ENCODE data around the gene RNPS1. TPM values are rescaled to one million over a fixed set of nuclear protein-coding genes. Genes with fewer than 3 reads are reported as not detected.

RNPS1 gene
- total RNA-seq, 4 donors from 2014 or later: 127 to 158 (median 141) TPM

DNA sequence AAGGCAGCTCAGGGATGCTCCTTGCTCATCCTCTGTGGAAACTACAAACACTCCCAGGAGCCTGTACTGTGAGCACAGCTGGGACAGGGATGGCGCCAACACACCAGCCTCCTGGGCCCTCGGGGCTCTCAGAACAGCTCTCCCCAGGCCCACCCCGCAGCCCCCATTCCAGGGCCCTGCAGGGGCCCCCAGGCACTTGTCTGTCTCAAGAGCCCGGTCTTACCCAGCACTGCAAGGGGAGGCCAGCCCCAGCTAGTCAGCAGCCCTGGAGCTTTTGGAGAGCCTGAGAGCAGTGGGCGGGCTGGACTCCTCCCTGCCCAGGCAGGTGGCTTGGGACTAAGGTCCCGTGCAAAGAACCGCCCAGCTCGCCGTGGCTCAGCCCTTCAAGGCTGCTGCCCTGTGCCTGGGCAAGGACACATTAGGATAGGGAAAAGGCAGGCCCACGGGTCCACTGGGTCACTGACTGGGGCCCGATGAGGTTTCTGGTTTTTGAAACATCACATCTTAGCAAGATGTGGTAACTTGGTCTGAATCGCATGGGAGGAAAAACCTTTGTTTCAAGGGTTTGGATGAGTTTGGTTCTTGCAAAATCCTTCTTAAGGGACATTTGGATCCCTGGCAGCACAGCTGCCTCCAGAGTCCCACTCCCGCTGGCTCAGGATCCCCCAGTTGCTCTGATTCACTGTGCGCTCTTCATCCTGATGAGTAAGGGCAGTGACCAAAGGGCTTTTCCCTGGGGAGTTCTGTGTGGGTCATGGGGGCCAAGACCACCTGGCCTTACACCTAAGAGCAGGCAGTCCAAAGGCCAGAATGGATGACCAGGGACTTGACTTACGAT lies 28.9 kb downstream of the RNPS1 start:
- H3K9me3 ChIP-seq: no peaks in the 10 kb centered on the region
- TF ChIP-seq POLR2A (IDR thresholded peaks at IDR 0.05): no peak
- TF ChIP-seq, protein P1, sequence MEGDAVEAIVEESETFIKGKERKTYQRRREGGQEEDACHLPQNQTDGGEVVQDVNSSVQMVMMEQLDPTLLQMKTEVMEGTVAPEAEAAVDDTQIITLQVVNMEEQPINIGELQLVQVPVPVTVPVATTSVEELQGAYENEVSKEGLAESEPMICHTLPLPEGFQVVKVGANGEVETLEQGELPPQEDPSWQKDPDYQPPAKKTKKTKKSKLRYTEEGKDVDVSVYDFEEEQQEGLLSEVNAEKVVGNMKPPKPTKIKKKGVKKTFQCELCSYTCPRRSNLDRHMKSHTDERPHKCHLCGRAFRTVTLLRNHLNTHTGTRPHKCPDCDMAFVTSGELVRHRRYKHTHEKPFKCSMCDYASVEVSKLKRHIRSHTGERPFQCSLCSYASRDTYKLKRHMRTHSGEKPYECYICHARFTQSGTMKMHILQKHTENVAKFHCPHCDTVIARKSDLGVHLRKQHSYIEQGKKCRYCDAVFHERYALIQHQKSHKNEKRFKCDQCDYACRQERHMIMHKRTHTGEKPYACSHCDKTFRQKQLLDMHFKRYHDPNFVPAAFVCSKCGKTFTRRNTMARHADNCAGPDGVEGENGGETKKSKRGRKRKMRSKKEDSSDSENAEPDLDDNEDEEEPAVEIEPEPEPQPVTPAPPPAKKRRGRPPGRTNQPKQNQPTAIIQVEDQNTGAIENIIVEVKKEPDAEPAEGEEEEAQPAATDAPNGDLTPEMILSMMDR (IDR thresholded peaks at IDR 0.05): no peak
- H3K4me3 ChIP-seq (replicated peaks in 1 of 3): no peak overlapping the region
- no peaks in the 10 kb centered on the region for H3K27me3 ChIP-seq
- no peak for DNase-seq
- peaks cover 4 to 14% of the 10 kb centered on the region in 2 donors for H3K4me1 ChIP-seq
- intact Hi-C loops (cut with DNase I): no loop called here
- H3K27ac ChIP-seq: no peak overlapping the region
- H3K36me3 ChIP-seq: peaks cover 34 to 36% of the 10 kb centered on the region in 2 donors
- WGBS, 2 donors: 87 to 90% methylated on average over 8 to 12 of the region's 15 CpGs

DNA sequence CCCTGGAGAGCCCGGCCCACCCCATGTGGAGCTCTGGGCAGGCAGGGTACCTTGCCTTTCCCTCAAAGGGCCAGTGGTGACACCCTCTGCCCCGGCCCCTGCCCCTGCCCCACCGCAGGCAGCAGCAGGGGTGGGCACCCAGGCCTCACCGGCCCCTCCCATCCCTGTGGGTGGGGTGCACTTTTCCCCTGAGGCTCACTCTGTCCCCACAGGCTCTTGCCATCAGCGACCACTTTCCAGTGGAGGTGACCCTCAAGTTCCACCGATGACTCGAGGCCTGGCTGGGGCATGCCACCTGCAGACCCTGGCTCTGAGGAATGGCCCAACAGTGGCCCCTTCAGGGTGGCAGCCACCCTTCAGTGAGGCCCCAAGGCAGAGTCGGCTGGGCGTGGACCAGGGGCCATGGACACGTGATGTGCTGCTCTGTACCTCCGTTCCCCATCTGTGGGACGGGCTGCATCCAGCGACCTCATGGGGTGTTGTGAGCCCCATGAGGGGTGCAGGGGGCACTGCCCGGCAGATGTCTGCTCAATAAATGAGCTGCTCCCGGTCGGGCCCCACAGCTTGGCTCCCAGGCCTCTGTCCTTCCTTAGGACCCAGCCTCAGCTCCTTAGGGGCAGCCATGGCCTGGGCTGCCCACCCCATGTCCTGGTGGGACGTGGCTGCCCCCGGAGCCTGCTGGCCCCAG lies 29.6 kb downstream of the RNPS1 start:
- H3K4me1 ChIP-seq: peaks cover 6 to 17% of the 10 kb centered on the region in 2 donors
- intact Hi-C loops (cut with DNase I): no loop called here
- no peak overlapping the region for H3K27ac ChIP-seq
- H3K4me3 ChIP-seq (replicated peaks in 1 of 3): no peak overlapping the region
- no peaks in the 10 kb centered on the region for H3K27me3 ChIP-seq
- 72 to 79% methylated on average over 3 to 17 of the region's 18 CpGs for WGBS, 2 donors
- no peak for DNase-seq
- TF ChIP-seq, protein P1 (IDR thresholded peaks at IDR 0.05): no peak
- no peak for TF ChIP-seq POLR2A (IDR thresholded peaks at IDR 0.05)
- H3K9me3 ChIP-seq: no peaks in the 10 kb centered on the region
- peaks cover 35 to 36% of the 10 kb centered on the region in 2 donors for H3K36me3 ChIP-seq

DNA sequence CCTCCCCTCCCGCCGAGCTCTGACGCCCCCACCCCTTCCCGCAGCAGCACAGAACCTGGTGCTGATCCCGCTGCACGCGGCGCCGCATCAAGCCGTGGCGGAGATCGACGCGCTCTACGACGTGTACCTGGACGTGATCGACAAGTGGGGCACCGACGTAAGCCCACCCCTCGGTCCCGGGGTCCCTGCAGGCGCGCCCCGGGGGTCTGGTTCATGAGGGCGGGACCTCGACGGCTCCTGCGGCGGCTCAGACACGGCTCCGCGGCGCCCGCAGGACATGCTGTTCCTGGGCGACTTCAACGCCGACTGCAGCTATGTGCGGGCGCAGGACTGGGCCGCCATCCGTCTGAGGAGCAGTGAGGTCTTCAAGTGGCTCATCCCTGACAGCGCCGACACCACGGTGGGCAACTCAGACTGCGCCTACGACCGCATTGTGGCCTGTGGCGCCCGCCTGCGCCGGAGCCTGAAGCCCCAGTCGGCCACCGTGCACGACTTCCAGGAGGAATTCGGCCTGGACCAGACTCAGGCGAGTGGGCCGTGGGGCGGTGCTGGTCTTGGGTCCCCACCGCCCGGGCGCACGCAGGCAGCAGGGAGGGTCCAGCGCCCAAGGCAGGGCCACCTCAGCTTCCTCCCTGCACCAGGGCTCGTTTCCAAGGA lies 30.3 kb downstream of the RNPS1 start:
- Histone ChIP-seq H3K27ac (no peak overlapping the region), H3K4me3 (replicated peaks in 1 of 3) (no peak overlapping the region), H3K4me1 (peaks cover 12 to 23% of the 10 kb centered on the region in 2 donors), H3K27me3 (no peaks in the 10 kb centered on the region), H3K9me3 (no peaks in the 10 kb centered on the region), H3K36me3 (peaks cover 35 to 37% of the 10 kb centered on the region in 2 donors)
- 20% methylated on average over 1 of the region's 65 CpGs; no CpG with 5 or more reads in 1 of the 2 donors for WGBS, 2 donors
- intact Hi-C loops (cut with DNase I): no loop called here
- no peak for TF ChIP-seq POLR2A (IDR thresholded peaks at IDR 0.05)
- TF ChIP-seq, protein P1 (IDR thresholded peaks at IDR 0.05): no peak
- DNase-seq: no peak

DNA sequence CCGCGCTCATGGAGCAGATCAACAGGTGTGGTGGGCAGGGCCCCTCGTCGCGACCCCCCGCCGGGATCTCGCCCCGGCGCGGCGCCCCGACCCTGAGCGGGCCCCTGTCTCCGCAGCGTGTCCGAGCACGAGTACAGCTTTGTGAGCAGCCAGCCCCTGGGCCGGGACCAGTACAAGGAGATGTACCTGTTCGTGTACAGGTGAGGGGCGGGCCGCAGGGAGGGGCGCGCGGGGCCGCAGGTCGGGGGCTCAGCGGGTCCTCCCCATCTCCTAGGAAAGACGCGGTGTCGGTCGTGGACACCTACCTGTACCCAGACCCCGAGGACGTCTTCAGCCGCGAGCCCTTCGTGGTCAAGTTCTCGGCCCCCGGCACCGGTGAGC lies 30.8 kb downstream of the RNPS1 start:
- DNase-seq: no peak
- Histone ChIP-seq H3K4me3 (replicated peaks in 1 of 3) (no peak overlapping the region), H3K27me3 (no peaks in the 10 kb centered on the region), H3K36me3 (peaks cover 32 to 35% of the 10 kb centered on the region in 2 donors), H3K4me1 (peaks cover 16 to 29% of the 10 kb centered on the region in 2 donors), H3K9me3 (no peaks in the 10 kb centered on the region), H3K27ac (no peak overlapping the region)
- WGBS, 2 donors: 14 to 25% methylated on average over 7 to 11 of the region's 40 CpGs
- intact Hi-C loops (cut with DNase I): no loop called here
- TF ChIP-seq POLR2A (IDR thresholded peaks at IDR 0.05): no peak
- TF ChIP-seq, protein P1 (IDR thresholded peaks at IDR 0.05): no peak

All from thyroid gland (tissue), 4 donors.